PC-9 (cell line): ENCODE results near the gene GRB2.

Experiments used
- EZH2 ChIP-seq: fragments of 200-600 bp; sonication (generic); IDR thresholded peaks from 2 replicates; pipeline ENCODE4 v1.8.0; 2017; ENCODE audit warnings: antibody characterized with exemption, low read depth
- TF ChIP-seq, protein P1 (sequence below): fragments of 200-600 bp; sonication (generic); conservative IDR thresholded peaks from 2 replicates; pipeline ENCODE4 v1.6.1; 2017; ENCODE audit warnings: mixed run types, antibody characterized with exemption, mild to moderate bottlenecking, moderate library complexity

- no peak for TF ChIP-seq EZH2
- TF ChIP-seq, protein P1, sequence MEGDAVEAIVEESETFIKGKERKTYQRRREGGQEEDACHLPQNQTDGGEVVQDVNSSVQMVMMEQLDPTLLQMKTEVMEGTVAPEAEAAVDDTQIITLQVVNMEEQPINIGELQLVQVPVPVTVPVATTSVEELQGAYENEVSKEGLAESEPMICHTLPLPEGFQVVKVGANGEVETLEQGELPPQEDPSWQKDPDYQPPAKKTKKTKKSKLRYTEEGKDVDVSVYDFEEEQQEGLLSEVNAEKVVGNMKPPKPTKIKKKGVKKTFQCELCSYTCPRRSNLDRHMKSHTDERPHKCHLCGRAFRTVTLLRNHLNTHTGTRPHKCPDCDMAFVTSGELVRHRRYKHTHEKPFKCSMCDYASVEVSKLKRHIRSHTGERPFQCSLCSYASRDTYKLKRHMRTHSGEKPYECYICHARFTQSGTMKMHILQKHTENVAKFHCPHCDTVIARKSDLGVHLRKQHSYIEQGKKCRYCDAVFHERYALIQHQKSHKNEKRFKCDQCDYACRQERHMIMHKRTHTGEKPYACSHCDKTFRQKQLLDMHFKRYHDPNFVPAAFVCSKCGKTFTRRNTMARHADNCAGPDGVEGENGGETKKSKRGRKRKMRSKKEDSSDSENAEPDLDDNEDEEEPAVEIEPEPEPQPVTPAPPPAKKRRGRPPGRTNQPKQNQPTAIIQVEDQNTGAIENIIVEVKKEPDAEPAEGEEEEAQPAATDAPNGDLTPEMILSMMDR: no peak
Measured at GRCh38 chr17:75340631-75341030, 64.8 kb downstream of the GRB2 start.
